HEK293T (cell line): ENCODE measurements around the gene GRM5.

Experiments
- CTCF ChIA-PET: fragments of 350-600 bp; formaldehyde crosslinking; extraction: SDS; loops from one replicate; lab custom pipeline; 2021; ENCODE audit warnings: antibody characterized with exemption, inconsistent platforms; lab: Yijun Ruan, JAX
- POLR2A ChIA-PET: fragments of 350-600 bp; formaldehyde crosslinking; extraction: SDS; loops from one replicate; lab custom pipeline; 2020; ENCODE audit warnings: antibody characterized with exemption, inconsistent platforms; lab: Yijun Ruan, JAX
- DNase-seq: peaks from one replicate; pipeline ENCODE4 v3.0.0; 2012; ENCODE audit warnings: mixed read lengths; ENCODE audit errors: extremely low spot score
- ARNT ChIP-seq: fragments of 450-650 bp; IDR thresholded peaks from 2 replicates; pipeline ENCODE4 v1.6.1; 2017; ENCODE audit warnings: mild to moderate bottlenecking
- BHLHE40 ChIP-seq: fragments of 450-650 bp; IDR thresholded peaks from 2 replicates; pipeline ENCODE4 v1.6.1; 2016; ENCODE audit warnings: mild to moderate bottlenecking, moderate library complexity, borderline replicate concordance
- CTBP1 ChIP-seq: fragments of 450-650 bp; IDR thresholded peaks from 2 replicates; pipeline ENCODE4 v1.6.1; 2016; ENCODE audit warnings: borderline replicate concordance
- ELF4 ChIP-seq: fragments of 450-650 bp; IDR thresholded peaks from 2 replicates; pipeline ENCODE4 v1.6.1; 2017; ENCODE audit warnings: antibody characterized with exemption
- FOXA1 ChIP-seq: fragments of 450-650 bp; IDR thresholded peaks from 2 replicates; pipeline ENCODE4 v1.6.1; 2016; ENCODE audit warnings: mild to moderate bottlenecking
- FOXK2 ChIP-seq: fragments of 450-650 bp; IDR thresholded peaks from 2 replicates; pipeline ENCODE4 v1.6.1; 2016; ENCODE audit warnings: mild to moderate bottlenecking
- FOXM1 ChIP-seq: fragments of 450-650 bp; IDR thresholded peaks from 2 replicates; pipeline ENCODE4 v1.6.1; 2017; ENCODE audit warnings: mild to moderate bottlenecking, borderline replicate concordance
- HDGF ChIP-seq: fragments of 450-650 bp; IDR thresholded peaks from 2 replicates; pipeline ENCODE4 v1.6.1; 2017; ENCODE audit warnings: antibody characterized with exemption, borderline replicate concordance
- L3MBTL2 ChIP-seq: fragments of 450-650 bp; conservative IDR thresholded peaks from 2 replicates; pipeline ENCODE4 v1.6.1; 2016; ENCODE audit warnings: mild to moderate bottlenecking
- LEF1 ChIP-seq: fragments of 450-650 bp; IDR thresholded peaks from 2 replicates; pipeline ENCODE4 v1.6.1; 2017; ENCODE audit warnings: mild to moderate bottlenecking, borderline replicate concordance
- NFRKB ChIP-seq: fragments of 450-650 bp; IDR thresholded peaks from 2 replicates; pipeline ENCODE4 v1.6.1; 2016; ENCODE audit warnings: mild to moderate bottlenecking, moderate library complexity
- PKNOX1 ChIP-seq: fragments of 450-650 bp; IDR thresholded peaks from 2 replicates; pipeline ENCODE4 v1.6.1; 2016
- SP1 ChIP-seq: fragments of 450-650 bp; IDR thresholded peaks from 2 replicates; pipeline ENCODE4 v1.6.1; 2017
- SUZ12 ChIP-seq: fragments of 450-650 bp; IDR thresholded peaks from 2 replicates; pipeline ENCODE4 v1.6.1; 2016; ENCODE audit warnings: mild to moderate bottlenecking
- TARDBP ChIP-seq: fragments of 450-650 bp; IDR thresholded peaks from 2 replicates; pipeline ENCODE4 v1.6.1; 2016
- ZNF384 ChIP-seq: fragments of 450-650 bp; IDR thresholded peaks from 2 replicates; pipeline ENCODE4 v1.6.1; 2016

Gene GRM5

GRCh38 chr11:88818978-88819377, 246.8 kb downstream of the GRM5 start:
- ChIA-PET CTCF (no interaction called here), POLR2A (no interaction called here)
- DNase-seq, result no peak
- no peak for TF ChIP-seq FOXK2
- TF ChIP-seq HDGF, result no peak
- TF ChIP-seq SP1, result no peak
- no peak for TF ChIP-seq LEF1
- TF ChIP-seq SUZ12, result no peak
- TF ChIP-seq FOXM1, result no peak
- no peak for TF ChIP-seq NFRKB
- no peak for TF ChIP-seq ELF4
- no peak for TF ChIP-seq CTBP1
- TF ChIP-seq TARDBP, result no peak
- TF ChIP-seq FOXA1, result no peak
- TF ChIP-seq PKNOX1, result no peak
- no peak for TF ChIP-seq ARNT
- no peak for TF ChIP-seq BHLHE40
- no peak for TF ChIP-seq ZNF384

DNA sequence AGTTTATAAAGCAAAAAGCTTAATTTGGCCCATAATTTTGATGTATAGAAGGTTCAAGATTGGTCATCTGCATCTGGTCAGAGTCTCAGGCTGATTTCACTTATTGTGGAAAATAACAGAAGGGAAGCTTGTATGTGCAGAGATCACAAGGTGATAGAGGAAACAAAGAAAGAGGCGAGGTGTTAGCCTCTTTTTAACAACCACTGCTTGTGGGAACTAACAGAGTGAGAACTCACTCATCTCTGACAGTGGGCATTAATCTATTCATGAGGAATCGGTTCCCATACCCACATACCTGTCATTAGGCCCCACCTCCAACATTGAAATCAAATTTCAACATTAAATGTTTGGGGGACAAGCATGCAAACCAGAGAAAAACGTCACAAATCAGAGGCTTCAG, 250.3 kb downstream of the GRM5 start:
- DNase-seq, result no peak
- ChIA-PET CTCF (no interaction called here), POLR2A (no interaction called here)
- TF ChIP-seq FOXM1 (no peak), NFRKB (no peak), FOXA1 (no peak), HDGF (no peak), CTBP1 (no peak), FOXK2 (no peak), PKNOX1 (no peak), SUZ12 (no peak), BHLHE40 (no peak), LEF1 (no peak), L3MBTL2 (no peak), ARNT (no peak)

DNA sequence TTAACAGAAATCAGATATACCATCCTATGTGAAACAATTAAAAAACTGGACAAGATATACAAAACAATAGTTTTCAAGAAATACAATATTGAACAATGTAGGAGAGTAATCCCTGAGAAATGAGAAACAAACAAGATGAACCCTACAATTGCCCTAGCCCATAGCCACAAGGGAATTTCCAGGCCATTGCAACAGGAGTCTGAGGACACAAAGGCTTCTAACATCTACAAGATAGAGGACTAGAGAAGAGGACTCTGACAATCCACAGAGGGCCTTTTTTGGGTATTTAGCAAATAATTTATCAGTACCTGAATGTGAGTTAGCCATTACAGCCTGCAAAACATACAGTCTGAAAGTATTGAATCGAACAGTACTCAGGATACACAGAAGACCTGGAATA, 251.7 kb downstream of the GRM5 start:
- TF ChIP-seq HDGF (no peak), FOXA1 (no peak), ZNF384 (no peak), PKNOX1 (no peak), SP1 (no peak), L3MBTL2 (no peak), ARNT (no peak), FOXM1 (no peak), FOXK2 (no peak), TARDBP (no peak), LEF1 (no peak), NFRKB (no peak), ELF4 (no peak), SUZ12 (no peak), BHLHE40 (no peak), CTBP1 (no peak)
- no peak for DNase-seq
- ChIA-PET CTCF (no interaction called here), POLR2A (no interaction called here)

GRCh38 chr11:88813233-88813915, 252.4 kb downstream of the GRM5 start:
- ChIA-PET POLR2A (no interaction called here), CTCF (no interaction called here)
- TF ChIP-seq HDGF (no peak), FOXA1 (no peak), PKNOX1 (no peak), LEF1 (no peak), SP1 (no peak), FOXM1 (no peak)
- no peak for DNase-seq

- TF ChIP-seq FOXA1, result no peak
- no peak for TF ChIP-seq HDGF
- TF ChIP-seq SUZ12, result no peak
- TF ChIP-seq FOXK2, result no peak
- no peak for TF ChIP-seq LEF1
- no peak for TF ChIP-seq BHLHE40
- TF ChIP-seq ELF4, result no peak
- TF ChIP-seq SP1, result no peak
- TF ChIP-seq FOXM1, result no peak
- TF ChIP-seq ARNT, result no peak
- TF ChIP-seq L3MBTL2, result no peak
- no peak for TF ChIP-seq TARDBP
- no peak for TF ChIP-seq PKNOX1
- no peak for TF ChIP-seq NFRKB
- no peak for TF ChIP-seq ZNF384
- TF ChIP-seq CTBP1, result no peak
- POLR2A ChIA-PET, result no interaction called here
- no peak for DNase-seq
- CTCF ChIA-PET, result interaction anchor here (0.6 kb wide), 1 partner anchor 1549 kb away, joined by 3 read pairs; no protein-coding TSS in a partner anchor
These were observed 255.2 kb downstream of the GRM5 start for GRCh38 chr11:88810420-88811097.
